ENCODE measurements around the gene GSDME. TPM values are rescaled to one million over a fixed set of nuclear protein-coding genes. Genes with fewer than 3 reads are reported as not detected.
"Not testable (repeated sequence)": the region's sequence is repeated elsewhere in the genome, so short reads cannot be mapped to it uniquely, and the experiment has no call there.

GSDME gene
- total RNA-seq, 1 donor = 70.8 TPM

GRCh38 chr7:24737281-24737680 lies 20.0 kb downstream of the GSDME start:
- H3K4me3 ChIP-seq (ENCODE audit: low read depth, low read length) = no peak overlapping the region
- no peak for TF ChIP-seq CTCF (IDR thresholded peaks at IDR 0.05; ENCODE audit: insufficient read depth, low read depth, low read length)
- DNase-seq (ENCODE audit: low read depth) = no peak

DNA sequence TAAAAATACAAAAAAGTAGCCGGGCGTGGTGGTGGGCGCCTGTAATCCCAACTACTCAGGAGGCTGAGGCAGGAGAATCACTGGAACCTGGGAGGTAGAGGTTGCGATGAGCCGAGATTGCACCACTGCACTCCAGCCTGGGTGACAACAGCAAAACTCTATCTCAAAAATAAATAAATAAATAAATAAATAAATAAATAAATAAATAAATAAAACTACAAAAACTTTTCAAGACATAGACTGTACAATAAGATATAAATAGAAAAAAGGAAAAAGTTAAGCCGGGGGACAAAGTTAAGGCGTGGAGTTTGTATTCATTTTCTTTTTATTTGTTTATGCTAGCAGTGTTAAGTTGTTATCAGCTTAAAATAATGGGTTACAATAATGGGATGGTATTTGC lies 21.7 kb downstream of the GSDME start:
- not testable (repeated sequence) for DNase-seq (ENCODE audit: low read depth); H3K4me3 ChIP-seq (ENCODE audit: low read depth, low read length)

DNA sequence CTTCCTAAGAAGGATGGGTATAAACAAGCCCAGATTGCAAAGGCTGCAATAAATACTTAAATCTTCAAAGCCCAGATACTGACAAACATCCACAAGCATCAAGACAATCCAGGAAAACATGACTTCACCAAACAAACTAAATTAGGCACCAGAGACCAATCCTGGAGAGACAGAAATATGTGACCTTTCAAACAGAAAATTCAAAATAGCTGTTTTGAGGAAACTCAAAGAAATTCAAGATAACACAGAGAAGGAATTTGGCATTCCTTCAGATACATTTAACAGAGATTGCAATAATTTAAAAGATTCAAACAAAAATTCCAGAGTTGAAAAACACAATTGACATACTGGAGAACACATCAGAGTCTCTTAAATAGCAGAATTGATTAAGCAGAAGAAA lies 23.0 kb downstream of the GSDME start:
- H3K4me3 ChIP-seq (ENCODE audit: low read depth, low read length) = no peak overlapping the region
- TF ChIP-seq CTCF (IDR thresholded peaks at IDR 0.05; ENCODE audit: insufficient read depth, low read depth, low read length) = no peak
- peak; percentile 37 for DNase-seq (ENCODE audit: low read depth)

DNA sequence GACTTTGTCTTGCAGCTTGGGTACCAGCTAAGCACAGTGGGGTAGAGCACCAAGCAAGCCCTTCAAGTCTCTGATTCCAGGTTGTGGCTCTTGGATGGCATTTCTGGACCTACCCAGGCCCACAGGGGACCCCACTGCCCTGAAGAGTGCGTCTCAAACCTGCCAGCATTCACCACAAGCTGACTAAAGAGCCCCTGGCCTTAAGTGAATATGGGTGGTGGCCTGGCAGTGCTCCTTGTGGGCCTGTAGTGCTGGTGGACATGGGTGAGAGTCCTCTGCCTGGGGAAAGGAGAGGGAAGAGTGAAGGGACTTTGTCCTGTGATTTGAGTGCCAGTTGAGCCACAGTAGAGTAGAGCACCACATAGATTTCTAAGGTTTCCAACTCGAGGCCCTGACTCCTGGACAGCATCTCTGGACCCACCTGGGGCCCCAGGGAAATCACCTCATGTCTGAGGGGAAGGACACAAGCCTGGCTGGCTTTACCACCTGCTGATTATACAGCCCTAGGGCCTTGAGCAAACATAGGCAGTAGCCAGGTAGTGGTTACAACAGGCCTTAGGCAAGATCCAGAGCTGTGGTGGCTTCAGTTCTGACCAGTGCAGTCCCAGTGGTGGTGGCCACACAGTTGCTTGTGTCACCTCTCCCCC lies 23.7 kb downstream of the GSDME start:
- no peak for DNase-seq (ENCODE audit: low read depth)
- TF ChIP-seq CTCF (IDR thresholded peaks at IDR 0.05; ENCODE audit: insufficient read depth, low read depth, low read length) = no peak
- no peak overlapping the region for H3K4me3 ChIP-seq (ENCODE audit: low read depth, low read length)

GRCh38 chr7:24732646-24733413 lies 24.4 kb downstream of the GSDME start:
- no peak overlapping the region for H3K4me3 ChIP-seq (ENCODE audit: low read depth, low read length)
- peak; percentile 60 for DNase-seq (ENCODE audit: low read depth)
- TF ChIP-seq CTCF (IDR thresholded peaks at IDR 0.05; ENCODE audit: insufficient read depth, low read depth, low read length) = no peak

DNA sequence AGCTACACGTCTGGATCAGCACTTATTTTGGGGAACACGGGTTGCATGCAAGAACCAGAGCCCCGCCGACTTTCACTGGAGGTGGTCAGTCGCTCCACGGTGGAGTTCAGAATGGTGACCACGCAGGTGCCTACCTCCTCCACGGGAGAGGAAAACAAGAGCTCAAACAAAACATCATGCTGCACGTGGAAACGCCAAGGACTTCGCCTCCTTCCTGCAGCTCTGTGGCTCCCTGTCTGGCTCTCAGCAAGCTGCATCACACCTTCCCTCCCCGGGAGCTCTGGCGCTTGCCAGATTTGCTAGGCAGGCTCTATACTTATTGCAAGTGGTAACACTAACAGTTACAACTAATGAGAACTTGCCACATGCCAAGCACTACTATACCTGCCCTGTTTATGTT lies 26.0 kb downstream of the GSDME start:
- TF ChIP-seq CTCF (IDR thresholded peaks at IDR 0.05; ENCODE audit: insufficient read depth, low read depth, low read length) = no peak

DNA sequence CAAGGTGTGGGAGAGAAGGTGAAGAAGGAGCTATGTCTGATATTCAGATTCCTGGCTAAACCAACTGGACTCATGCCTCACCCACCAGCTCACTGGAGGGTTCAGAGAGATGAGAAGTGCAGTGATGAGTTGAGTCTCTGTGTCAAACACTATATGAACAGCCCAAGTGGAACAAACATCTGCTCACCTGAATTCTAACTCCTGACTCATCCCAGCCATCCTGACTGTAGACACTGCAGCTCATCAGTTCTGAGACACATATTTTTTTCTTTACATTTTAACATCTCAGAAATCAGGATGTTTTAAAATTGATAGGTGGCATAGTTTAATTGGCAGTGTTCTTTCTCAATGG lies 27.3 kb downstream of the GSDME start:
- no peak overlapping the region for H3K4me3 ChIP-seq (ENCODE audit: low read depth, low read length)
- no peak for TF ChIP-seq CTCF (IDR thresholded peaks at IDR 0.05; ENCODE audit: insufficient read depth, low read depth, low read length)
- no peak for DNase-seq (ENCODE audit: low read depth)

More for the DNA sequence above, 26.0 kb downstream of the GSDME start:
- DNase-seq (ENCODE audit: low read depth) = no peak
- H3K4me3 ChIP-seq (ENCODE audit: low read depth, low read length) = no peak overlapping the region

Measured in fibroblast of villous mesenchyme (primary cell).